ENCODE measurements around the gene TJP3. TPM values are rescaled to one million over a fixed set of nuclear protein-coding genes. Genes with fewer than 3 reads are reported as not detected.

The TJP3 gene
- polyA plus RNA-seq, 1 donor from 2014 or later: 0.15 TPM

GRCh38 chr19:3697671-3698385 is 10.4 kb upstream of the TJP3 start:
- H3K9ac ChIP-seq (ENCODE audit: low read length): no peak overlapping the region
- H3F3A ChIP-seq (ENCODE audit: insufficient read depth, low read length, poor library complexity, severe bottlenecking): no peaks in the 10 kb centered on the region
- no peaks in the 10 kb centered on the region for H3K36me3 ChIP-seq (ENCODE audit: insufficient read depth, low read length)
- no peaks in the 10 kb centered on the region for H3K9me2 ChIP-seq (ENCODE audit: insufficient read depth, low read length)
- H3K4me2 ChIP-seq (ENCODE audit: low read length): no peak overlapping the region
- no peaks in the 10 kb centered on the region for H3K27me3 ChIP-seq (ENCODE audit: insufficient read depth, low read depth, low read length)
- H3K4me3 ChIP-seq (ENCODE audit: low read length): peak overlapping the region; percentile 27
- no peaks in the 10 kb centered on the region for H4K20me1 ChIP-seq (ENCODE audit: insufficient read depth)
- H3K79me2 ChIP-seq (replicated peaks; ENCODE audit: insufficient read depth, low read length): peaks cover 24% of the 10 kb centered on the region
- H2AFZ ChIP-seq (ENCODE audit: low read depth, low read length): no peak overlapping the region
- H3K9me3 ChIP-seq (ENCODE audit: low read length): no peaks in the 10 kb centered on the region
- H3K27ac ChIP-seq (ENCODE audit: low read length): no peak overlapping the region
- TF ChIP-seq, protein P1, sequence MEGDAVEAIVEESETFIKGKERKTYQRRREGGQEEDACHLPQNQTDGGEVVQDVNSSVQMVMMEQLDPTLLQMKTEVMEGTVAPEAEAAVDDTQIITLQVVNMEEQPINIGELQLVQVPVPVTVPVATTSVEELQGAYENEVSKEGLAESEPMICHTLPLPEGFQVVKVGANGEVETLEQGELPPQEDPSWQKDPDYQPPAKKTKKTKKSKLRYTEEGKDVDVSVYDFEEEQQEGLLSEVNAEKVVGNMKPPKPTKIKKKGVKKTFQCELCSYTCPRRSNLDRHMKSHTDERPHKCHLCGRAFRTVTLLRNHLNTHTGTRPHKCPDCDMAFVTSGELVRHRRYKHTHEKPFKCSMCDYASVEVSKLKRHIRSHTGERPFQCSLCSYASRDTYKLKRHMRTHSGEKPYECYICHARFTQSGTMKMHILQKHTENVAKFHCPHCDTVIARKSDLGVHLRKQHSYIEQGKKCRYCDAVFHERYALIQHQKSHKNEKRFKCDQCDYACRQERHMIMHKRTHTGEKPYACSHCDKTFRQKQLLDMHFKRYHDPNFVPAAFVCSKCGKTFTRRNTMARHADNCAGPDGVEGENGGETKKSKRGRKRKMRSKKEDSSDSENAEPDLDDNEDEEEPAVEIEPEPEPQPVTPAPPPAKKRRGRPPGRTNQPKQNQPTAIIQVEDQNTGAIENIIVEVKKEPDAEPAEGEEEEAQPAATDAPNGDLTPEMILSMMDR (IDR thresholded peaks at IDR 0.05; ENCODE audit: poor library complexity, severe bottlenecking): no peak
- TF ChIP-seq POLR2AphosphoS5 (IDR thresholded peaks at IDR 0.05) (no peak), RAD21 (conservative IDR thresholded peaks at IDR 0.05) (no peak), EP300 (conservative IDR thresholded peaks at IDR 0.05; ENCODE audit: poor library complexity, severe bottlenecking) (no peak), EZH2 (IDR thresholded peaks at IDR 0.05; ENCODE audit: borderline replicate concordance, insufficient read depth, low read length, poor library complexity, severe bottlenecking) (no peak), TAF1 (IDR thresholded peaks at IDR 0.05; ENCODE audit: low read depth) (no peak), SMC3 (conservative IDR thresholded peaks at IDR 0.05; ENCODE audit: poor library complexity) (no peak), MXI1 (conservative IDR thresholded peaks at IDR 0.05; ENCODE audit: poor library complexity, severe bottlenecking) (no peak)
- TF ChIP-seq, protein P2, sequence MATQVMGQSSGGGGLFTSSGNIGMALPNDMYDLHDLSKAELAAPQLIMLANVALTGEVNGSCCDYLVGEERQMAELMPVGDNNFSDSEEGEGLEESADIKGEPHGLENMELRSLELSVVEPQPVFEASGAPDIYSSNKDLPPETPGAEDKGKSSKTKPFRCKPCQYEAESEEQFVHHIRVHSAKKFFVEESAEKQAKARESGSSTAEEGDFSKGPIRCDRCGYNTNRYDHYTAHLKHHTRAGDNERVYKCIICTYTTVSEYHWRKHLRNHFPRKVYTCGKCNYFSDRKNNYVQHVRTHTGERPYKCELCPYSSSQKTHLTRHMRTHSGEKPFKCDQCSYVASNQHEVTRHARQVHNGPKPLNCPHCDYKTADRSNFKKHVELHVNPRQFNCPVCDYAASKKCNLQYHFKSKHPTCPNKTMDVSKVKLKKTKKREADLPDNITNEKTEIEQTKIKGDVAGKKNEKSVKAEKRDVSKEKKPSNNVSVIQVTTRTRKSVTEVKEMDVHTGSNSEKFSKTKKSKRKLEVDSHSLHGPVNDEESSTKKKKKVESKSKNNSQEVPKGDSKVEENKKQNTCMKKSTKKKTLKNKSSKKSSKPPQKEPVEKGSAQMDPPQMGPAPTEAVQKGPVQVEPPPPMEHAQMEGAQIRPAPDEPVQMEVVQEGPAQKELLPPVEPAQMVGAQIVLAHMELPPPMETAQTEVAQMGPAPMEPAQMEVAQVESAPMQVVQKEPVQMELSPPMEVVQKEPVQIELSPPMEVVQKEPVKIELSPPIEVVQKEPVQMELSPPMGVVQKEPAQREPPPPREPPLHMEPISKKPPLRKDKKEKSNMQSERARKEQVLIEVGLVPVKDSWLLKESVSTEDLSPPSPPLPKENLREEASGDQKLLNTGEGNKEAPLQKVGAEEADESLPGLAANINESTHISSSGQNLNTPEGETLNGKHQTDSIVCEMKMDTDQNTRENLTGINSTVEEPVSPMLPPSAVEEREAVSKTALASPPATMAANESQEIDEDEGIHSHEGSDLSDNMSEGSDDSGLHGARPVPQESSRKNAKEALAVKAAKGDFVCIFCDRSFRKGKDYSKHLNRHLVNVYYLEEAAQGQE (IDR thresholded peaks at IDR 0.05; ENCODE audit: borderline replicate concordance): no peak

- H3K4me3 ChIP-seq (ENCODE audit: low read length): peak overlapping the region; percentile 27
- H3F3A ChIP-seq (ENCODE audit: insufficient read depth, low read length, poor library complexity, severe bottlenecking): no peaks in the 10 kb centered on the region
- no peaks in the 10 kb centered on the region for H3K9me3 ChIP-seq (ENCODE audit: low read length)
- H2AFZ ChIP-seq (ENCODE audit: low read depth, low read length): no peak overlapping the region
- no peaks in the 10 kb centered on the region for H4K20me1 ChIP-seq (ENCODE audit: insufficient read depth)
- no peak overlapping the region for H3K4me2 ChIP-seq (ENCODE audit: low read length)
- H3K27ac ChIP-seq (ENCODE audit: low read length): no peak overlapping the region
- no peak overlapping the region for H3K9ac ChIP-seq (ENCODE audit: low read length)
- H3K79me2 ChIP-seq (replicated peaks; ENCODE audit: insufficient read depth, low read length): peaks cover 24% of the 10 kb centered on the region
- TF ChIP-seq RAD21 (conservative IDR thresholded peaks at IDR 0.05) (no peak), POLR2AphosphoS5 (IDR thresholded peaks at IDR 0.05) (no peak), EZH2 (IDR thresholded peaks at IDR 0.05; ENCODE audit: borderline replicate concordance, insufficient read depth, low read length, poor library complexity, severe bottlenecking) (no peak), EP300 (conservative IDR thresholded peaks at IDR 0.05; ENCODE audit: poor library complexity, severe bottlenecking) (no peak), MXI1 (conservative IDR thresholded peaks at IDR 0.05; ENCODE audit: poor library complexity, severe bottlenecking) (no peak), TAF1 (IDR thresholded peaks at IDR 0.05; ENCODE audit: low read depth) (no peak), SMC3 (conservative IDR thresholded peaks at IDR 0.05; ENCODE audit: poor library complexity) (no peak)
- TF ChIP-seq, protein P2 (IDR thresholded peaks at IDR 0.05; ENCODE audit: borderline replicate concordance): no peak
- TF ChIP-seq, protein P1 (IDR thresholded peaks at IDR 0.05; ENCODE audit: poor library complexity, severe bottlenecking): no peak
- no peaks in the 10 kb centered on the region for H3K36me3 ChIP-seq (ENCODE audit: insufficient read depth, low read length)
- H3K27me3 ChIP-seq (ENCODE audit: insufficient read depth, low read depth, low read length): no peaks in the 10 kb centered on the region
- H3K9me2 ChIP-seq (ENCODE audit: insufficient read depth, low read length): no peaks in the 10 kb centered on the region
These were observed 9.7 kb upstream of the TJP3 start for GRCh38 chr19:3698386-3698950.

All from neural cell (in vitro differentiated cells).